GM21737 (cell line): ENCODE measurements around the gene SERPINF2.
"Not testable (repeated sequence)": the region's sequence is repeated elsewhere in the genome, so short reads cannot be mapped to it uniquely, and the experiment has no call there.

ENCODE experiments used
- ATAC-seq: cut with Tn5 transposase; IDR thresholded peaks from one replicate; pipeline ENCODE4 v1.9.1; 2021; ENCODE audit warnings: mild to moderate bottlenecking, moderate library complexity; ENCODE audit not compliant: unreplicated experiment

SERPINF2 gene

GRCh38 chr17:1742371-1743087 is at the start of gene SERPINF2:
Gene SERPINF2 (plus strand): TSS chr17:1742871. CDS start chr17:1744996, 2,125 bp downstream.
- no peak for ATAC-seq

- ATAC-seq = no peak
These were observed 49.3 kb upstream of the SERPINF2 start for GRCh38 chr17:1693339-1693738.

DNA sequence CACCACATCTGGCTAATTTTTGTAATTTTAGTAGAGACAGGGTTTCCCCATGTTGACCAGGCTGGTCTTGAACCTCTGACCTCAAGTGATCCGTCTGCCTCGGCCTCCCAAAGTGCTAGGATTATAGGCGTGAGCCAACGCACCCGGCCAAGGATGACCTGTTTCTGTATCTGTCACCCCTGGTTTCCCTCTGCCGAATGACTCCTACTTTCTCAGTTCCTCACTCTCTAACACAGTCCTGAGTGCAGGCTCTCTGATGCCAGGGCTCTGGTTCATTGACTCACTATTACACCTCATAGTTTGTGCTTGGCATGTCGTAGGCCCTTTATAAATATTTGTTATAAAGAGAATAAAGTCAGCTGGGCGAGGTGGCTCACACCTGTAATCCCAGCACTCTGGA is 47.3 kb upstream of the SERPINF2 start:
- ATAC-seq = no peak

- no peak for ATAC-seq
These were observed 45.0 kb upstream of the SERPINF2 start for GRCh38 chr17:1697681-1698080.

GRCh38 chr17:1699891-1700290 is 42.8 kb upstream of the SERPINF2 start:
- not testable (repeated sequence) for ATAC-seq

- no peak for ATAC-seq
These were observed 39.6 kb upstream of the SERPINF2 start for GRCh38 chr17:1703063-1703462.

GRCh38 chr17:1705004-1705403 is 37.7 kb upstream of the SERPINF2 start:
- no peak for ATAC-seq

- ATAC-seq = no peak
These were observed 35.6 kb upstream of the SERPINF2 start for GRCh38 chr17:1707107-1707506.

GRCh38 chr17:1708791-1709346 is 33.8 kb upstream of the SERPINF2 start:
- ATAC-seq = not testable (repeated sequence)

DNA sequence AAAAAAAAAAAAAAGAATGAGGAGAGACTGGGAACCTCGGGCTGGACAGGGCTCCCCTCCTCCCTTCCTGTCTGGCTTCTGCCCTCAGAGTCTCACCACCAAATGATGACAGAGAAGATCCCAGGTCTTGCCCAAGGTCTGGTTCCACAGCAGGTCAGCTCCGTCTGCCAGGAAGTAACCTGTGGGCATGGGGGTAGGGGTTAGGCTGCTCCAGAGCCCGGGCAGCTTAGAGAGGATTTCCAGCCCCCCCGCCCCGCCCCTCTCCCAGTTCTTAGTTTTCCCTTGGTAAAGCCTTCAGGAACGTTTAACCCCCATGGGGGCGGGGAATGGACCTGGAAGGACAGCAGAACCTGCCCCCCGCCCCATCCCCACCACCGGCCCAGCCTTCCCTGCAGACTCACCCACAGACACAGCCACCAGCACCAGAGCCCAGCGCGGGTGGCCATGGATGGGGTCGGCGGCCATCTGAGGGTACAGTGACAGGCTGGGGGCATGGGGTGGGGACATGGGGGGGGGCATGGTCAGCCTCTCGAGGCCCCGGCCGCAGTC is 33.2 kb upstream of the SERPINF2 start:
- no peak for ATAC-seq

GRCh38 chr17:1709971-1710806 is 32.5 kb upstream of the SERPINF2 start, which contains the start of gene TLCD2:
Gene TLCD2 (minus strand): TSS chr17:1710377. CDS start chr17:1710242, 135 bp downstream.
- ATAC-seq = no peak

- no peak for ATAC-seq
These were observed 31.7 kb upstream of the SERPINF2 start for GRCh38 chr17:1710807-1711553.

GRCh38 chr17:1711804-1712203 is 30.9 kb upstream of the SERPINF2 start:
- no peak for ATAC-seq

DNA sequence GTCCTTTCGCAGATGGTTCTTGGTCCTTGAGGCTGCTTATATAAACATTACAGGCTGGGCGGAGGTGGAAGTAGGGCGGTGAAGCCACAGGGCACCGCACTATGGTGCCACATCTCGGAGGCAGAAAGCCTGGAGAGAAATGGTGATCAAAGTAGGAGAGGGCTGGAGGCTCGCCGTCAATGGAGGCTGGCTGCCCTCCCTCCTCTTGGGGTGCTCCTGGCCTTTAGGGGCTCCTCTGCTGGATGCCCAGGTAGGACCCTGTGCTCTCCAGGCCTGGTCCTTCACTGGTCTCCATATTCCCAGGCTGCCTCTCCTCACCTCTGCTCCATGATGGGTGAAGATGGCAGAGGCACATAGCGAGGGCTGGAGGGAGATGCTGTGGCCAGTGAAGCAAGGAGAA is 30.4 kb upstream of the SERPINF2 start:
- no peak for ATAC-seq

- ATAC-seq = no peak
These were observed 29.4 kb upstream of the SERPINF2 start for GRCh38 chr17:1713160-1713877.

DNA sequence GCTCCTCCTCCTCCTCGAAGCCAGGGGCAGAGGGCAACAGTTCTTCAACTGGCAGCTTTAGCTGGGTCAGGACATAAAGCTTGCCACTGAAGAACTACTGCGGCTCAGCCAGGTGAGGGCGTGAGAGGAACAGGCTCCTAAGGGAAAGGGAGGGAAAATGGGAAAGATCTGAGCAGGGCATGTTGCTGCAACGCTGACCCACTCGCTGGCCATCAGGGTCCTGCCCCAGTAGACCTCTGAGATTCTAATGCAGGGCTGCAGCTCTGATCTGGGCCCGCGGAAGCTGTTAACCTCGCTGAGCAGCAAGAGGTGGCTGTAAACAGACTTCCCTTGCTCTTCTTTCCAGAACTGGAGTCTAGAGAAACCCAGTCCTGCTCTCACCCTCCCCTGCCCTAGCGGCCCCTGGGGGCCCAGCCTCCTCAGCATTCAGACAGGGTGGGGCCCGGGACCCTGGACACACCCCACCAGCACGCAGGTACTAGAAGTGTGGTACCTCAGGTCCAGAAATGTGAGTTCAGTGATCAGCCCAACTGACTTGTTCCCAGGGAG is 28.7 kb upstream of the SERPINF2 start:
- ATAC-seq = no peak

- ATAC-seq = no peak
These were observed 28.2 kb upstream of the SERPINF2 start for GRCh38 chr17:1714427-1714979.

DNA sequence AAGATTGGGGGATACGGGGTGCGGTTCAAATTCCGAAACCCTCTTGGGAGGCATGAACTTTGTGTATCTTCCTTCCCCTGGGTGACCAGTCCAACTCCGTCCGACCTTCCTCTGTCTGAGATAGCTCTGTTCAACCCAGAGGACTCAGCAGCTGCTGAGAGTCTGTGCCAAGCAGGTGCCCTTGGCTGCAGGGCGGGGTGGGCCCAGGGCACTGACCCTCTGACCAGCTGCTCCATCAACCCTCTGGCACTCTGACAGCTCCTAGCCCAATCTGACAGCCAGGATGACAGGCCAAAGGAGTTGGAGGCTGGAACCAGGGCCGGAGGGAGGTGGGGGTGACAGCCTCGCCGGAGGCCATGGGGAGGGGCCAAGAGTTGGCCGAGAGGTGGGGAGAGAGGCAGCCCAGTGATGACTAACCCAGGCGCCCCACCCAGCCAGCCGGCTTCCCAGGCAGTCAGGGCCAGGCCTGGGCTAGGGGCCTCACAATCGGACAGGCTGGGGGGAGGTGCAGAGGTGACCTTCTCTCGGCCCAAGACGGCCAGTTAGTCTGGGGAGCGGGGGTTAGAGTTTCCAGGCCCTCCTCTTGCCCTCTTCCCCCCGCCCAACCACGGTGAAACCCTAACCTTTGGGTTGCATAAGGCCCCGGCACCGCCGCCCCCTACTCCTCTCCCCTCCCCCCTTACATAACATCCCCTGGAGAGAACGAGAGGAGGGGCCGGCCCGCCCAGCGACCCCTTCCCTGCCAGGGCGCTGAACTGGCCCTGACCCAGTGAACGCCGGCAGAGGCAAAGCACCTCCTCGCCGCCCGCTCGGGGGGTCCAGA is 27.5 kb upstream of the SERPINF2 start:
- no peak for ATAC-seq

GRCh38 chr17:1715803-1716075 is 26.9 kb upstream of the SERPINF2 start:
- no peak for ATAC-seq
